GM18508 (cell line): ENCODE results near the gene UBE2Q2.
"Not testable (repeated sequence)": the region's sequence is repeated elsewhere in the genome, so short reads cannot be mapped to it uniquely, and the experiment has no call there.

Experiments used
- ATAC-seq: cut with Tn5 transposase; IDR thresholded peaks from one replicate; pipeline ENCODE4 v1.9.1; 2021; ENCODE audit warnings: moderate number of reproducible peaks; ENCODE audit not compliant: insufficient read depth, unreplicated experiment

UBE2Q2 gene

GRCh38 chr15:75842722-75843677, at the start of gene UBE2Q2:
UBE2Q2 (plus strand) TSS chr15:75843447; CDS start chr15:75843667, 220 bp downstream.
- no peak for ATAC-seq

- no peak for ATAC-seq
Observed at GRCh38 chr15:75796321-75796720, 46.9 kb upstream of the UBE2Q2 start.

- not testable (repeated sequence) for ATAC-seq
Observed at GRCh38 chr15:75797146-75797545, 46.1 kb upstream of the UBE2Q2 start.

DNA sequence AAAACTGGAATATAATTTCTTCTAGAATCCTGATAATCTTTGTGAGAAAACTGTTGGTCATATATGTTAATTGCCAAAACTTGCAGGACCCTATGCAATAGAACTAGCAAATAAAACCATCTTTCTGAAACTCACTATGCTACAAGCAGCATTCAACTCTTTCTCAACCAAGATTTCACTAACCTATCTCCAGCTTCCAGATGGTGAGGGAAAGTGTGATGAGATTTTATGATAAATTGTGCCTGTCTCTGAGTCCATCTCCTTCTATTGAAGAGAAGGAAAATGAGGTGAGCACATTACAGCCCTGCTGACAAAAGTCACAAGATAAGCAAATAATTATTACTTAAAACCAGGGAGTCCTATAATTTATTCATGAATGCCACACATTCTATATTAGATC, 44.1 kb upstream of the UBE2Q2 start:
- ATAC-seq, result no peak

DNA sequence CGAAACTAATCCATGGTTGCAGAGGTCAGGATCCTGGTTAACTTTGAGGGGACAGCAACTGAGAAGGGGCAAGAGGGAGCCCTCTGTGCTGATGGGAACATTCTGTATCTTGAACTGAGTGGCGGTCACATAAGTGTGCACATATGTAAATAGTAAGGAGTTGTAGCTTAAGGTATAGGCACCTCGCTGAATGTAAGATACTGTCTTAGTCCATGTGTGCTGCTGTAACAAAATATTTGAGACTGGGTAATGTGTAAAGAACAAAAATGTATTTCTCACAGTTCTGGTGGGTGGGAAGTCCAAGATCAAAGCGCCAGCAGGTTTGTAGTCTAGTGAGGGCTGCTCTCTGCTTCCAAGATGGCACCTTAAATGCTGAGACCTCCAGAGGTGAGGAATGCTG, 42.8 kb upstream of the UBE2Q2 start:
- ATAC-seq, result not testable (repeated sequence)

DNA sequence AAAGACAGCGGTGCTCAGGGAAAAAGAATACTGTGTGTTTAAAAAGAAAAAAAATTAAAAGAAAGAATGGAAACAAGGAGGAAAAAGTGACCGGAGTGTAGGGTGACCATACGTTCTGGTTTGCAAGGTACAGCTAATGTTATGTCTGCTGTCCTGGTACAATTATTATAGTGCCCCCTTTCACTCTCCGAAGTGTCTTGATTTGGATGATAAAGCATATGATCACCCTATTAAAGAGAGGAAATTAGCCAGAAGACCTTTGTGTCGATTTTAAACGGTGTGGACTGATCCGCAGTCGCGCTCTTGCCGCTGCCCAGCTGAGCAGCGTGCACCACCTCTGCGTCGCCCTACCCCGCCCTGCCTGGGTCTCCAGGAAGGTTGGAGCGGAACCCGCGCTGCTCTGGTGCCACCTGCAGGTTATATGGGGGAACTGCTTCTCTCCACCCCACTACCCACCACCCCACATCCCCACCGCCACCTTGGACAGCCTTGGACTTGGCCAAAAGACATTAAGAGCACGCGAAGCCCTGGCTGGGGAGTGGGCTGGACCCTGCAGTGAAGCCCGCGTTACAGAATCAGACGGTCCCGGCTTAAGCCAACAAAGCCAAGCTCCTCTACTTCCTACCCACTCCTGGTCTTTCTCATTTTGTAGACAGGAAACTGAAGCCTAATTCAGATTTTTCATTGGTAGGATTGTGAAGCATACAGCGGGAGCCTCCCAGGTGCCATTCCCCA, 41.2 kb upstream of the UBE2Q2 start:
- ATAC-seq, result no peak

DNA sequence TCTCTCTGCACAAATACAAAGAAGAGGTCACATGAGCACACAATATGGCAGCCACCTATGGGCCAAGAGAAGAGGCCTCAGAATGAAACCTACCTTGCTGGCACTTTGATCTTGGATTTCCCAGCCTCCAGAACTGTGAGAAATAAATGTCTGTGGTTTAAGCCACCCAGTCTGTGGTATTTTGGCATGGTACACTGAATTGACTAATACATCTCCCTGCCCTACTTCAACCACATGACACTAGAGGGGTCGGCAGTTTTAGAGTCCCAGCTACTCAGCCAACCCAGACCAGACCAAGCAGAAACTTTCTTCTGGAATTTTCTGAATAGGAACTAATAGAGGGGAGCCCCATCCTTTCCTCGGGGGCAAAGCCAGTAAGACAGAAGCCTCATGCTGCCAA, 35.8 kb upstream of the UBE2Q2 start:
- not testable (repeated sequence) for ATAC-seq

- ATAC-seq, result not testable (repeated sequence)
Observed at GRCh38 chr15:75808009-75808408, 35.2 kb upstream of the UBE2Q2 start.

- ATAC-seq, result no peak
Observed at GRCh38 chr15:75808563-75808962, 34.7 kb upstream of the UBE2Q2 start.

- ATAC-seq, result no peak
Observed at GRCh38 chr15:75809986-75810750, 33.1 kb upstream of the UBE2Q2 start.

GRCh38 chr15:75810874-75811498, 32.3 kb upstream of the UBE2Q2 start:
- no peak for ATAC-seq

GRCh38 chr15:75811626-75812025, 31.6 kb upstream of the UBE2Q2 start:
- no peak for ATAC-seq

DNA sequence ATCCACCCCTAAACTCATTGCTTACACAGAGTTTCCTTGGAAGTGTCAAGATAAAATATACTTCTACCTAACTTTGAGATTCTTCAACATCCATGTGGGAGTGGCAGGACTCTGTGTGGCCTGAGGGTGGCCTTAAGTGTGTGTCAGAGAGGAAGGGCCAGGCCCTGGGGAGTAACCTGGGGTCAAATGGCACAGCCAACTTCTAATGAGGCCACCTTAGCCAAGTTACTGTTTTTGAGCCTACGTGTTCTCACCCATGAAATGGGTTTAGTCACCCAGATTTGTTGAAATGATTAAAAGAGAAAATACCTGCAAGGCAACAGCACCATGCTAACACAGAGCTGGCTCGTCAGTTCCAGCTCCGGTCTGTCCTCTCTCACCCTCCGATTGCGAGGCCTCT, 28.5 kb upstream of the UBE2Q2 start:
- ATAC-seq, result no peak

DNA sequence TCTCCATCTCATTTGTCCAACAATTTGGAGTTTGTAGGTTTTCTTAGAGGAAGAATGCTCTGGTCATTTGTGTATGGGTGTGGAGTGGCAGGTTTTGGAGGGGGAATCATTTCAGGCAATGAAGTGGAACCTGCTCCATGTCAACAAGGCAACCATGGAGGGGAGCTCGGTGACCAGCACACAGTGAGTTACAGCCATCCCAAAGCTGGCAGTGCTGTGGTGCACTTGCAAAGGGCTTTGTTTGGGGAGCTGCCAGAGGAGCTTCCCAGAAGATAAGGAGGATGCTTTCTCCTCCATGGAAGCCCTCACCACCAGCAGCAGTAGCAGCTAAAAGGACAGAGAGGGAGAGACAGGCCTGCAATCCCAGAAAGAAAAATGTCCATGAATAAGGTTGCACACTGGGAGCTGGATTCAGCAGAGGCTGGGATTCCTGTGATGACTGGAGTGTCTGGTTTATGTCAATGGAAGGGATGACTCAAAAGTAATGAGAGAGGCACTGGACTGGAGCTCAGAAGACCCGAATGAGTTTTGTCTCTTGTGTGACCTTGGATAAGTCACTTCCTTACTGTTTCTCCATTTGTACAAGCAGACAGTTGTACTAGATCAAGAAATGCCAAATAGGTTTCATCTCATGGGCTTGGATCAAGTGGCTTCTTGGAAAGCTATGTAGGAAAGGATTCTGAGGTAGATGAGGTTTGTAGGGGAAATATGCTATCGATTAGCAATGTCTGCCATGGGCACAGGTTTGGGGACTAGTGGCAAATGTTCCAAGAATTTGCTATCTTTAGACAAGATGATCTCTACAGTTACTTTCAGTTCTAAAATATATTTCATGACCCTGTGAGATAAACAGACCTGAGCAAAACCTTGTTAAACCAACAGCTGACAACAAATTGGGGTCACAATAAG, 27.2 kb upstream of the UBE2Q2 start:
- no peak for ATAC-seq

DNA sequence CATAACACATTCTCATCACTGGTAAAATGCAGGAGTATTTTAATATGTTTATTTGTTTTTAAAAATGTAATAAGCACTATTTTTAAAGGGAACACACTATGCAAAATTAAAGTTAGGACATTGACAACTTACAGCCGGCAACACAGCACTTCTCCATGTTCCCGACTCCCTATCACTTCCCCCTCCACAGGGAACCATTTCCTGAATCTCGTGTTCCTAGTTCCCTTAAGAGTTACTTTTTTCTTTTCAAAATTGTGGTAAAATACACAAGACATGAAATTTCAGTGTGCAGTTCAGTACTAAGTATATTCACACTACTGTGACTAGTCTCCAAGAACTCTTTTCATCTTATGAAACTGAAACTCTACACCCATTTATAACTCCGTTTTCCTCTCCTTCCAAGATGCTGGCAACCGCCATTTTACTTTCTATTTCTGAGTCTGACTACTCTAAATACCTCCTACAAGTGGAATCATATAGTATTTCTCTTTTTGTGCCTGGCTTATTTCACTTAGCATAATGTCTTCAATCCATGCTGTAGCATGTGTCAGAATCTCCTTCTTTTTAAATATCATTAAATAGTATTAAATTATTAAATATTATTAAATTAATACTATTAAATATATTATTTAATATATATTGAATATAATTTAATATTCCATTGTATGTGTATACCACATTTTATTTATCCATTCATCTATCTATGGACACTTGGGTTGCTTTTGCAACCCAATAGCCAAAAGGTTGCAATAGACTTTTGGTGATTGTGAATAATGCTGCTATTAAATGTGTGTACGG, 25.9 kb upstream of the UBE2Q2 start:
- ATAC-seq, result no peak

DNA sequence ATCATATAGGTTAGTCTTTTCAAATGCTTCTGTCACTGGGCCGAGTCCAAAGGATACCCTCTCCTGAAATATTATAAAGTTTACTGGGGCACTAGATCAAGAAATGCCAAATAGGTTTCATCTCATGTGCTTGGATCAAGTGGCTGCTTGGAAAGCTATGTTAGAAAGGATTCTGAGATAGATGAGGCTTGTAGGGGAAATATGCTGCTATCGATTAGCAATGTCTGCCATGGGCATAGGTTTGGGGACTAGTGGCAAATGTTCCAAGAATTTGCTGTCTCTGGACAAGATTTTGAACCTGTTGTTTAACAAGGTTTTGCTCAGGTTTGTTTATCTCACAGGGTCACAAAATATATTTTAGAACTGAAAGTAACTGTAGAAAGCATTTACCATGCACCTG, 23.0 kb upstream of the UBE2Q2 start:
- ATAC-seq, result no peak

DNA sequence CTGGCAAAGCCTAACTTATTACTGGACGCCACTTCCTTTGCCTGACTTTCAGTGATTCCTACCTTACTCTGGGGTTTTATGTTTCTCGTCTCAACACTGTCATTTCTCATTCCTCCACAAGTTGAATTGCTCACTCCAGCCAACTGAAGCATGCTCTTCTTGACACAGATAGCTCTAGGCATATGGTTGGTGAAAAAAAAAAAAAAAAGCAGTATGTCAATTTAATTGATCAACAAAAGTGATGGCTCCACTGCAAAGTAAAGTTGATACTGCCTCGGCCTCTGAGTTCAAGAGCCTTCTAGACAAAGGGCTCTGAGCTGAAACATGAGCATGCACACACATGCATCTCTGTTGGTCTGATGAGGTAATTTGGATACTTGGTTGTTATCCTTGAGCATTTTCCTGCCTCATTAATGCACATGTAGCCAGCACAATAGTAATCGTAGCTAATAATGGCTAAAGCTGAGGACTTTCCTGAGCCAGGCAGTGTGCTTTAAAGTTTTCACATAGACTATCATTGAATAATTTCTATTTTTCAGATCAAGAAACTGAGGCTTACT, 21.4 kb upstream of the UBE2Q2 start:
- no peak for ATAC-seq

DNA sequence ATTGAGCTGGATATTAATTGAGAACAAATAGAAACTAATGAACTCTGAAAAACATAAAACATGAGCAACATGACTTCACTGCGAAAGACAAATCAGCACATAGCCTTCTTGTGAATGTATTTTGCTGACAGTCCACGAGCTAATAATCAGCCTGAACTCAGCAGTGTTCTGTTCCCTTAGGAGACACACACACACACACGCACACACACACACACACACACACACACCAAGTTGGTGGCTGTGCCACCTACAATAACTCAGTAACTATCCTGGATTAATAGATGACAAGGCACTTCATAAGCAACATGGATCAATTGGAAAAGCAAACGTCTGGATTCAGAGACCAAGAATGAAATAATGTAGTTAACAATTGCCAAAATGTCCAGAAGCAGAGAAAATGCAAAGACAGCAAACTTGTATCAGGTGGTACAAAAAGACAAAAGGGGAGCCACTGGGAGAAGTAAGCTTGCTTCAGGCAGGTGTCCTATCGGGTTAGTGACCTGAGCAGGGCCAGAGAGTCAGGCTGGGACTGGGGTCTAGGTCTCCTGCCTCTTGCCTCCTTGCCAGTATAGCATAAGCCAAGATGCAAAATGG, 20.5 kb upstream of the UBE2Q2 start:
- no peak for ATAC-seq
